SK-N-SH (cell line): ENCODE data around the gene ZPBP.

ENCODE experiments used
- POLR2AphosphoS5 ChIP-seq: IDR thresholded peaks from 2 replicates; pipeline ENCODE4 v1.6.1; 2012; ENCODE audit warnings: low read depth, low read length
- RCOR1 ChIP-seq: fragments of 150-350 bp; IDR thresholded peaks from 2 replicates; pipeline ENCODE4 v1.6.1; 2017; ENCODE audit warnings: antibody characterized with exemption, low read length
- RFX5 ChIP-seq: IDR thresholded peaks from 2 replicates; pipeline ENCODE4 v1.6.1; 2012; ENCODE audit warnings: mild to moderate bottlenecking, improper control_type of control experiment, low read length
- TAF1 ChIP-seq: IDR thresholded peaks from 2 replicates; pipeline ENCODE4 v1.6.1; 2012; ENCODE audit warnings: low read depth, mild to moderate bottlenecking, low read length, moderate library complexity, borderline replicate concordance
- TCF12 ChIP-seq: IDR thresholded peaks from 2 replicates; pipeline ENCODE4 v1.4.0; 2012
- TF ChIP-seq, protein P1 (sequence below): fragments of 200-600 bp; sonication (generic); IDR thresholded peaks from 2 replicates; pipeline ENCODE4 v1.6.1; 2017; ENCODE audit warnings: antibody characterized with exemption, mild to moderate bottlenecking, moderate library complexity
- TF ChIP-seq, protein P2 (sequence below): IDR thresholded peaks from 2 replicates; pipeline ENCODE4 v1.4.0; 2012; ENCODE audit warnings: low read depth

DNA sequence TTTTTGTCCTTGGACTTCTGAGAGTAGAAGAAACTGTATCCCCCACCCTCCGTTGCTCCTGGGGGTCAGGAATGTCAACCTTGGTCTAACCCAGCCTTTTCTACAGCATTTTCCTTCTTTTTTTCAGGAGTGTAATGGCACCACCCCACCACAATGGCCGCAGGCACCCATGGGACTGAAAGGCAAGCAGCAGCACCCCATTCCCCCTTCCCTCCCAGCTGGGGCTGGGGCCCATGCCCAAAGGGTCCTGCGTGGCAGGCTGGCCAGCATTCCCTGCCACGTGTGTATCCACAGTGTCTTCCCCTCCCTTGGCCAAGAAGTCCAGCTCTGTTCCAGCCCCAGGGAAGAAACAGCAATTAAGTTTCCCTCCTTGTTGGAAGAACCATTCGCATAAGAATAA is 106.9 kb downstream of the ZPBP start:
- no peak for TF ChIP-seq RCOR1
- TF ChIP-seq, protein P1, sequence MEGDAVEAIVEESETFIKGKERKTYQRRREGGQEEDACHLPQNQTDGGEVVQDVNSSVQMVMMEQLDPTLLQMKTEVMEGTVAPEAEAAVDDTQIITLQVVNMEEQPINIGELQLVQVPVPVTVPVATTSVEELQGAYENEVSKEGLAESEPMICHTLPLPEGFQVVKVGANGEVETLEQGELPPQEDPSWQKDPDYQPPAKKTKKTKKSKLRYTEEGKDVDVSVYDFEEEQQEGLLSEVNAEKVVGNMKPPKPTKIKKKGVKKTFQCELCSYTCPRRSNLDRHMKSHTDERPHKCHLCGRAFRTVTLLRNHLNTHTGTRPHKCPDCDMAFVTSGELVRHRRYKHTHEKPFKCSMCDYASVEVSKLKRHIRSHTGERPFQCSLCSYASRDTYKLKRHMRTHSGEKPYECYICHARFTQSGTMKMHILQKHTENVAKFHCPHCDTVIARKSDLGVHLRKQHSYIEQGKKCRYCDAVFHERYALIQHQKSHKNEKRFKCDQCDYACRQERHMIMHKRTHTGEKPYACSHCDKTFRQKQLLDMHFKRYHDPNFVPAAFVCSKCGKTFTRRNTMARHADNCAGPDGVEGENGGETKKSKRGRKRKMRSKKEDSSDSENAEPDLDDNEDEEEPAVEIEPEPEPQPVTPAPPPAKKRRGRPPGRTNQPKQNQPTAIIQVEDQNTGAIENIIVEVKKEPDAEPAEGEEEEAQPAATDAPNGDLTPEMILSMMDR, result no peak
- no peak for TF ChIP-seq POLR2AphosphoS5
- no peak for TF ChIP-seq TAF1
- TF ChIP-seq, protein P2, sequence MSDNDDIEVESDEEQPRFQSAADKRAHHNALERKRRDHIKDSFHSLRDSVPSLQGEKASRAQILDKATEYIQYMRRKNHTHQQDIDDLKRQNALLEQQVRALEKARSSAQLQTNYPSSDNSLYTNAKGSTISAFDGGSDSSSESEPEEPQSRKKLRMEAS, result no peak
- no peak for TF ChIP-seq TCF12
- TF ChIP-seq RFX5, result no peak
